Mesendoderm (in vitro differentiated cells): ENCODE measurements around the gene PHLPP1.

Experiments used
- DNase-seq: peaks from one replicate; pipeline ENCODE4 v3.0.0; 2013
- H2AK5ac ChIP-seq: 2 replicates; pipeline ENCODE4 v1.6.1; 2013; ENCODE audit warnings: low read length, inconsistent platforms
- H2BK120ac ChIP-seq: 2 replicates; pipeline ENCODE4 v1.6.1; 2013; ENCODE audit warnings: low read depth, mild to moderate bottlenecking, low read length, moderate library complexity, mixed read lengths
- H2BK15ac ChIP-seq: replicated peaks from 2 replicates; pipeline ENCODE4 v1.6.1; 2013; ENCODE audit warnings: low read depth, mild to moderate bottlenecking, moderate library complexity
- H2BK5ac ChIP-seq: 2 replicates; pipeline ENCODE4 v1.6.1; 2013; ENCODE audit warnings: low read length, inconsistent platforms
- H3K18ac ChIP-seq: 2 replicates; pipeline ENCODE4 v1.6.1; 2013; ENCODE audit warnings: mild to moderate bottlenecking, low read length, mixed read lengths
- H3K23ac ChIP-seq: one replicate; pipeline ENCODE4 v1.6.1; 2013; ENCODE audit warnings: low read length
- H3K27ac ChIP-seq: 2 replicates; pipeline ENCODE4 v1.5.1; 2013; ENCODE audit warnings: low read depth, mild to moderate bottlenecking, inconsistent platforms, low read length, moderate library complexity
- H3K27me3 ChIP-seq: 2 replicates; pipeline ENCODE4 v1.6.1; 2013; ENCODE audit warnings: low read length, control low read depth, mild to moderate bottlenecking, inconsistent platforms; ENCODE audit not compliant: insufficient read depth, poor library complexity
- H3K36me3 ChIP-seq: 2 replicates; pipeline ENCODE4 v1.6.1; 2013; ENCODE audit warnings: low read length, inconsistent platforms; ENCODE audit not compliant: control insufficient read depth, insufficient read depth
- H3K4ac ChIP-seq: one replicate; pipeline ENCODE4 v1.6.1; 2013; ENCODE audit warnings: low read depth, mild to moderate bottlenecking, low read length, moderate library complexity
- H3K4me1 ChIP-seq: 2 replicates; pipeline ENCODE4 v1.6.1; 2013; ENCODE audit warnings: low read depth, low read length, inconsistent platforms; ENCODE audit not compliant: control insufficient read depth
- H3K4me2 ChIP-seq: 2 replicates; pipeline ENCODE4 v1.6.1; 2013; ENCODE audit warnings: low read length
- H3K4me3 ChIP-seq: 2 replicates; pipeline ENCODE4 v1.5.1; 2013; ENCODE audit warnings: mild to moderate bottlenecking, low read length
- H3K56ac ChIP-seq: one replicate; pipeline ENCODE4 v1.6.1; 2013; ENCODE audit warnings: low read length
- H3K79me1 ChIP-seq: 2 replicates; pipeline ENCODE4 v1.6.1; 2013; ENCODE audit warnings: low read length, inconsistent platforms
- H3K79me2 ChIP-seq: 2 replicates; pipeline ENCODE4 v1.6.1; 2013; ENCODE audit warnings: mild to moderate bottlenecking, low read length; ENCODE audit not compliant: control insufficient read depth, insufficient read depth
- H3K9ac ChIP-seq: 2 replicates; pipeline ENCODE4 v1.6.1; 2013; ENCODE audit warnings: low read length, inconsistent platforms
- H4K5ac ChIP-seq: one replicate; pipeline ENCODE4 v1.6.1; 2013; ENCODE audit warnings: low read length
- H4K8ac ChIP-seq: one replicate; pipeline ENCODE4 v1.6.1; 2013; ENCODE audit warnings: low read depth, mild to moderate bottlenecking, control low read depth, low read length, moderate library complexity
- WGBS: extraction: QIAGEN DNeasy Blood & Tissue Kit; methylation state at CpG from one replicate; pipeline ENCODE4 v1.1.7; 2013; ENCODE audit warnings: low lambda C conversion rate, missing lambda C conversion rate; ENCODE audit not compliant: insufficient coverage; ENCODE audit errors: extremely low coverage; 5-methylcytosine and 5-hydroxymethylcytosine counted together

The PHLPP1 gene

DNA sequence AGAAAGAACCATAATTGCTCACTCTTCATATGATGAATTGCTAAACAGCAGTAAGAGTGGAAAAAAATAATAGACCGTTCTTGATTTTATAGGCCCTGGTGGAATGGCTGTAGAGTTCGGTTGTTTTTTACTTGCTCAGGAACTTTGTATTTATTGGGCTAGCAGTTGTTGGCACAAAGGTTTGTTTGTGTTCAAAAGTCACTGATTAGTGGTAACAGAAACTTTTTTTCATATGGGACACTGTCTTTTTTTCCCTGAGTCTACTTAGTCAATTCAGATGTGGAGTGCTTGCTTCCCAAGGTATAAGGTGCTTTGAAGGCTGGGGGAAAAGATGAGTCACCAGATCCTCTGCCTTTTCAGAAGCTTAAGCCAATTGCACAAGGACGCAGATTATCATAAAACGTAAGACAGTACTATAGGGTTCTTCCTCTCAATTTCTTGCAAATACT lies 25.8 kb downstream of the PHLPP1 start:
- H3K27ac ChIP-seq, result no peak overlapping the region
- no peaks in the 10 kb centered on the region for H3K27me3 ChIP-seq
- WGBS, result no CpG with 5 or more reads among the region's 4 CpGs
- DNase-seq, result peak; percentile 93
- H3K4me3 ChIP-seq, result no peak overlapping the region
- H3K4me2 ChIP-seq, result no peak overlapping the region
- no peak overlapping the region for H3K4ac ChIP-seq
- H2BK120ac ChIP-seq, result no peak overlapping the region
- H4K8ac ChIP-seq, result no peak overlapping the region
- H3K4me1 ChIP-seq, result peaks cover 15% of the 10 kb centered on the region
- H3K36me3 ChIP-seq, result no peaks in the 10 kb centered on the region
- no peak overlapping the region for H2AK5ac ChIP-seq
- H2BK5ac ChIP-seq, result no peak overlapping the region
- H3K9ac ChIP-seq, result no peak overlapping the region
- no peak overlapping the region for H3K23ac ChIP-seq
- no peak overlapping the region for H3K56ac ChIP-seq
- no peak overlapping the region for H4K5ac ChIP-seq
- H3K18ac ChIP-seq, result peak overlapping the region; percentile 39
- H2BK15ac ChIP-seq, result no peak overlapping the region
- H3K79me2 ChIP-seq, result peaks cover 71% of the 10 kb centered on the region
- peaks cover 7% of the 10 kb centered on the region for H3K79me1 ChIP-seq

DNA sequence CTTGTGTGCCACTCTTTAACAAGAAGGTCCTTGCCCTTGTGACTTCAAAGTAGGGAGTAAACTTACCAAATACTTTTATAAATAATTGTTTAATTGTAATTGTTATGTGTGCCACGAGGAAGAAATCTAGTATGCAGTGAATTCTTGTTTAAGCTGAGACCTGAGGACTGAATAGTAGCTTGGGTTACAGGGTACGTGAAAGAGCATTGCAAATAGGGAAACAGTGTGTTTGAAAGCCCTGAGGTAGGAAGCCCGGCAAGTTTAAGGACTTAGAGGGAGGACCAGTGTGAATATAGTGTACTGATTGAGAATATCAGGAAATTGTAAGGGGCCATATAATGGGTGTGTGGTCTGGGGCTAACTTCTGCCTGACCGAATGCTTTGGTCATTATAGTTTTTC lies 26.2 kb downstream of the PHLPP1 start:
- no peak overlapping the region for H3K27ac ChIP-seq
- H3K9ac ChIP-seq, result no peak overlapping the region
- no peak overlapping the region for H2BK5ac ChIP-seq
- H3K4me3 ChIP-seq, result no peak overlapping the region
- H4K8ac ChIP-seq, result no peak overlapping the region
- H3K4me2 ChIP-seq, result no peak overlapping the region
- H3K79me2 ChIP-seq, result peaks cover 70% of the 10 kb centered on the region
- H3K36me3 ChIP-seq, result no peaks in the 10 kb centered on the region
- H3K23ac ChIP-seq, result no peak overlapping the region
- H3K27me3 ChIP-seq, result no peaks in the 10 kb centered on the region
- peaks cover 15% of the 10 kb centered on the region for H3K4me1 ChIP-seq
- H2AK5ac ChIP-seq, result no peak overlapping the region
- no peak for DNase-seq
- no peak overlapping the region for H3K56ac ChIP-seq
- no peak overlapping the region for H2BK15ac ChIP-seq
- no peak overlapping the region for H4K5ac ChIP-seq
- no peak overlapping the region for H3K18ac ChIP-seq
- H3K4ac ChIP-seq, result no peak overlapping the region
- H3K79me1 ChIP-seq, result peaks cover 7% of the 10 kb centered on the region
- no CpG with 5 or more reads among the region's 4 CpGs for WGBS
- H2BK120ac ChIP-seq, result no peak overlapping the region

DNA sequence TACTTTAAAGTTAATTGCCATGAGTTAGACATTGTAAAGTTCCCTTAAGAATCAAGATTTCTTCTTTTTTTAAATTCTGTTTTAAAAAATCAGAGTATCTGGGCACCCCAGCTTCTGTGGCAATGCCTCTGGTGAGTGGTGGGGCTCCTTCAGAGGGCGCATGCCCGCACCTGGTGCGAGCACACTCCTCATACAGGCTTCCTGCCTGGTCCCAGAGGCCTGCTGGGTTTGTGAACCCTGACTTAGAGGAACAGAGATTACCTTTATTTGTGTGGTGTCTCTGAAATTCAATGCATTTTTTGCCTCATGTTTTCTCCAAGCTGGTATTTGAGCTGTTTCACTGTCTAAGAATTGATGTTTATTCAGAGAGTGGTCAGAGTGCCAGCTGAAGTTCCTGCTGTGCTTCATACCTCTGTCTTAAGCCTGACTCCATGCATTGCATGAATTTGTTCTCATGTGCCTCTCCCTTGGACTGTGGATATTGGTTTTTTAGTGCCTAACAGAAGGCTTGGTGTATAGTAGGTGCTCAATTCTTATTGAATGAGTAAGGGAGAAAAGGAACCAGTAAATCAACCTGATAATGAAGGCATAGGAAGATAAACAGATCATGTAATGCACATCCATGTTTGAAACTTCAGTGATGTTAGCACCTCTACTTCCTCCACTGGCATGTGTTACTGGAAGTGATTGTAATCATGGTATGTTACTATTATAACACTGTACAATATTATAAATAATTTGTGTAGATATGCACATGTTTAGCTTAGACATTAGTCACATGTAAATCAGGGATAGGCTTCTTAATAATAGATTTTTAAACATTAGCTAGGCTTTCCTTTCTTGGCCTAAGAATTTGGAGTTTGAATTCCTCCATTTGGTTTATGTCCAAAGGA lies 29.0 kb downstream of the PHLPP1 start:
- Histone ChIP-seq H3K9ac (no peak overlapping the region), H3K4me2 (no peak overlapping the region), H4K5ac (no peak overlapping the region), H3K4ac (no peak overlapping the region), H3K18ac (no peak overlapping the region), H3K56ac (peak overlapping the region; percentile 9), H2BK120ac (no peak overlapping the region), H3K79me1 (peaks cover 2% of the 10 kb centered on the region), H3K79me2 (peaks cover 61% of the 10 kb centered on the region), H3K36me3 (no peaks in the 10 kb centered on the region), H2BK5ac (no peak overlapping the region), H3K23ac (no peak overlapping the region), H2AK5ac (peak overlapping the region; percentile 57), H3K27me3 (no peaks in the 10 kb centered on the region), H2BK15ac (no peak overlapping the region), H3K27ac (no peak overlapping the region), H4K8ac (no peak overlapping the region), H3K4me3 (no peak overlapping the region), H3K4me1 (peaks cover 10% of the 10 kb centered on the region)
- no CpG with 5 or more reads among the region's 3 CpGs for WGBS
- no peak for DNase-seq

DNA sequence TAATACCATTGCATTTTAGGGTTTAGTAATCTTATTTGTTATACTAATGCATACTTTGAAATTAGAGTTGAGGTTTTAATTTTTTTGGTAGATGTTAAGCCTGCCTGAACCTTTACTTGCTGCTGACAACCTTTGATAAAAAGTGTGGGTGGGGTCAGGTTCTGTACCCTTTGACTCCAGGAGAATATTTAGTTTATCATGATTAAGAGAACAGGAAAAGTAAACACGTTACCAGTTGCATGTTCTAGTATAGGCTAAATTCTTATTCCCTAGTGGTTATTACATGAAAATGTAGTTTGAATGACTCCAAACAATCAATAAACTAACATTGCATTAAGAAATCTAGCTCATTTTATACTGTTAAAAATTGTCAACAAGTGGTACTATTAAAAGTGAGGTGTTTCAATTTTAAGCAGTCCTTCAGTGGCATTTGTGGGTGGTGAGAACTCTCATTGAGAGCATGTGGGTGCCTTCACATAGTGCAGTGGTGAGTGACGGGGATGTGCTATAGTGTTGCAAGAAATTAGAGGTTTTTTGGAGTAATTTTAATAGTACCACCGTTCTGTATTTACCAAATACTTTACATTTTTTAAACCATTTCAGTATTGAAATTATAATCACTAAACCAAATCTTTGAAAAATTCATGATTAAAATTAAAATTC lies 29.9 kb downstream of the PHLPP1 start:
- H3K27me3 ChIP-seq, result no peaks in the 10 kb centered on the region
- no peak overlapping the region for H3K27ac ChIP-seq
- no peak overlapping the region for H3K4ac ChIP-seq
- H3K9ac ChIP-seq, result no peak overlapping the region
- H4K8ac ChIP-seq, result no peak overlapping the region
- no peak overlapping the region for H3K56ac ChIP-seq
- H3K79me1 ChIP-seq, result peaks cover 4% of the 10 kb centered on the region
- no peak overlapping the region for H3K4me2 ChIP-seq
- no peaks in the 10 kb centered on the region for H3K36me3 ChIP-seq
- H3K23ac ChIP-seq, result no peak overlapping the region
- H3K4me3 ChIP-seq, result no peak overlapping the region
- no peak overlapping the region for H2BK5ac ChIP-seq
- H3K4me1 ChIP-seq, result peaks cover 11% of the 10 kb centered on the region
- no peak overlapping the region for H2BK120ac ChIP-seq
- DNase-seq, result no peak
- no peak overlapping the region for H2AK5ac ChIP-seq
- H4K5ac ChIP-seq, result no peak overlapping the region
- H3K79me2 ChIP-seq, result peaks cover 64% of the 10 kb centered on the region
- no peak overlapping the region for H3K18ac ChIP-seq
- H2BK15ac ChIP-seq, result no peak overlapping the region
- WGBS, result 100% methylated on average over 1 of the region's 3 CpGs

DNA sequence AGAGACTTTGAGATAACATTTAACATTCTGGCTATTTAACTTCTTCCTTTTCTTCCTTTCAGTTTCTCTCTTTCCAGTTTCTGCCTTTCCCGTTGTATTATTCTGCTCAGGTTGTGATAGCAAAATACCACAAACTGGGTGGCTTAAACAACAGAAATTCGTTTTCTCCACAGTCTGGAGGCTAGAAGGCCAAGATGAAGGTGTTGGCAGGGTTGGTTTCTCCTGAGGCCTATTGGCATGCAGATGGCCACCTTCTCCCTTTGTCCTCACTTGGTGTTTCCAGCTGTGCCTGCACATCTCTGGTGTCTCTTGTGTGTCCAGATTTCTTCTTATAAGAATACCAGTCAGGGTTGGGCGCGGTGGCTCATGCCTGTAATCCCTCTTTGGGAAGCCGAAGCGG lies 34.0 kb downstream of the PHLPP1 start:
- Histone ChIP-seq H3K27ac (no peak overlapping the region), H3K79me1 (peaks cover 6% of the 10 kb centered on the region), H3K18ac (no peak overlapping the region), H3K4ac (no peak overlapping the region), H3K4me3 (no peak overlapping the region), H3K23ac (no peak overlapping the region), H2BK5ac (no peak overlapping the region), H3K36me3 (no peaks in the 10 kb centered on the region), H2AK5ac (no peak overlapping the region), H4K5ac (no peak overlapping the region), H4K8ac (no peak overlapping the region), H3K4me1 (peaks cover 19% of the 10 kb centered on the region), H3K9ac (no peak overlapping the region), H3K27me3 (no peaks in the 10 kb centered on the region), H3K56ac (no peak overlapping the region), H2BK120ac (no peak overlapping the region), H2BK15ac (no peak overlapping the region), H3K79me2 (peaks cover 66% of the 10 kb centered on the region), H3K4me2 (no peak overlapping the region)
- no CpG with 5 or more reads among the region's 6 CpGs for WGBS
- DNase-seq, result no peak
